ENCODE measurements around the gene RNU1-2.
"Not testable (repeated sequence)": the region's sequence is repeated elsewhere in the genome, so short reads cannot be mapped to it uniquely, and the experiment has no call there.

The RNU1-2 gene

DNA sequence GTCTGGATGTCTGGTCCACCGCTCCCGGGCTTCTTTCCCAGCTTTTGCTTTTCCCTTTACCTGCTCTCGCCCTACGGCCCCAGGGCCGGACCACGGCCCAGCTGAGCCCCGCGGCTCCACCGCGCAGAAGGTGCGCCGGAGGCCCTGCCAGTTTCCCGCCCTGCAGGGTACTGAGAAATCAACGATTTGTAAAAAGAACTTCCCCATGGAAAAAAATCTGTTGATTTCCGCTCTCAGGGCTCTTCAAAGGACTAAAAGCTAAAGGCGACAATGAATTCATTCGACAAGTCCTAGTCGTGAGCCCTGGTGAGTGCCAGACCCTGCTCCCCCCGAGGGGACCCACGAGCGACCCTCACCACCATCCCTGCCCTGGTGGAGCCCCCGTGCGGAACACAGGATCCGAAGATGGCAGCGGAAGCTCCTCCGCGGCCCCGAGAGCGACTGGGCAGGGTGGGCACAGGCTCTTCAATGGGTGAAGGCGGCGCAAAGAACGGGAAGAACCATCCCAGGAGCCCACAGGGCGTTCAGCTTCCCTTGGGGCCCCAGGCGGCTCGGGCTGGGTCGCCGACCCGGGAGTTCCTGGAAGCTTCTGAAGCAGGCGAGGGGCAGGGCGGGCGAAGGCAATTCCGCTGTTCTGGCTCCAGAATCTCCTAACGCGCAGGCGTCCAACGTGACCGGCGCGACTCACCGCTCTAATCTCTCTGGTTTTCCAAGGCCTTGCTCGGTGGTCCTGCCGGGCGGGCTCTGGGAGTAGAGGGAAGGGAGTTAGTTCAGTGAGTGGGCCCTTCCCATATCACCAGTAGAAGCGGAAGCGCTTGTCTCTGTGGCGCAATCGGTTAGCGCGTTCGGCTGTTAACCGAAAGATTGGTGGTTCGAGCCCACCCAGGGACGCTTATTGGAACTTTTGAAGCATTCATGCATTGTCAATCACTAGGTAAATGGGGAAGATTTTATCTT lies 6.6 kb upstream of the RNU1-2 start:
- DNase-seq: peak; percentile 93

DNA sequence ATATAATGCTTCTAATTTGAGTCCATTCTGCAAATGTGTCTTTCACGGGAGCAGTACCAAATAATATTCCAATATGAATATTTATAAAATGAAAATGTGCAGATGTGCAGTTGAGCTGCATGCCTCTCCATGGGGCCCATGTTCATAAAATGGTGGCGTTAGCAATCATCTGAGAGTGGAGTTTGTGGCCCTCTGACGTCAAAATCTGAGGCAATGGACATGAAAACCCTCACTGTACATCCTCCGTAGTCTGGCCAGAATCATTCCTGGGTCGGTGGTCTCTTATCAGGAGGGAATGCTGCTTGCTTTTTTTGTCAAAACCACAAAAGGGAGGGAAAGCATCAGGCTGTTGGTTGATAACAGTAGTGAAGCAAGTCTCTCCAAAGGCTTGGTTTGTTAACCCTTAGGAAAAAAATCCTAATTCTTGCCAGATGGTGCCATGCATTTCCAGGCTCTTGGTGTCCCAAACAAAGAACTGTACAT lies 5.2 kb upstream of the RNU1-2 start:
- DNase-seq: not testable (repeated sequence)

DNA sequence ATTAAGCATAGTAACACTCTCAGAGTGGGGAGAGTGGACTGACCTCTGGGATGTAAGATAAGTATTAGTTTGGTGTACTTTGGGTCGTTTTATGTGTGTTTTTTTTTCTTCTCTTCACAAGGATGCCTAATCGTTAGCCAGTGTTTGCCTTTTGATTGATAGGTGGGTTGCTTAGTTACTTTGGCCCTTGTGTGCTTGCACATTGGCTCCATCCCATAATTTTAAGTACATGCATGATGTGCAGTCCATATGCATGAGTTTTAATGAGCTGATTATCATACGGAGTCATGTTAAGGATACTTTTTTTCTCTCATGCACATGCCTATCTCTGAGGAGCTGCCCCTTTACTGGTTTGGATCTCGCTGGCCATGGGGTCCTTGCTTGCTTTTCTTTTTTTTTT lies 4.7 kb upstream of the RNU1-2 start:
- DNase-seq: not testable (repeated sequence)

DNA sequence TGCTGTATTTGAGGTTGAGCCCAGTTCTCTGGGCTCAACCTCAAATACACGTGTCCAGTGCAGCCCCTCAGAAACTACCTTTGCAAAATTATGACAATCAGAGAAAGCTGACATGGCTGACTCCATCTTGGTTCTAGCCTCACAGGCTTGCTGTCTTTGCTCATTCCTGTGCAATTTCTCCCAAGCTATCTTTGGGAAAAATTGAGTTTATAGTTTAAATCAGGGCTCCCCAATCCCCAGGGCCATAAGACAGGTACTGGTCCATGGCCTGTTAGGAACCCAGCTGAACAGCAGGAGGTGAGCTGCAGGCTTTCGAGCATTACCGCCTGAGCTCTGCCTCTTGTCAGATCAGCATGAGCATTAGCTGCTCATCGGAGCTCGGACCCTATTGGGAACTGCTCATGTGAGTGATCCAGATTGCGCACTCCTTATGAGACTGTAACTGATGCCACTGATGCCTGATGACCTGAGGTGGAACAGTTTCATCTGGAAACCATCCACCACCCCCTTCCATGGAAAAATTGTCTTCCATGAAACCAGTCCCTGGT lies 2.7 kb upstream of the RNU1-2 start:
- DNase-seq: not testable (repeated sequence)

DNA sequence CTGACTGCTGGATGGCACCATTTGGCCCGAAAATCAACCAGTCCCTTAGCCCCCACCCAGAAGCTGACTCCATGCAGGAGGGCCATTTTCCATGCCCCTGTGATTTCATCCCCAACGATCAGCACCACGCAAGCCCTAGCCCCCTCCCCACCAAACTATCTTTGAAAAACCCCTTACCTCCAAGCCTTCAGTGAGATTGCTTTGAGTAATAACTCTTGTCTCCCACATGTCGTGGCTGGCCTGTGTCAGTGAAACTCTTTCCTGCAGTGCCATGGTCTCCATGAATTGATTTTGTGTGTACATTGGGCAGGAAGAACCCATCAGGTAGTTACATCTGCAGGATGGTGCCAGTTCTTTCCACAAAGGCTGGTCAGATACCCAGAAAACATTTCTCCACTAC lies 2.0 kb upstream of the RNU1-2 start:
- DNase-seq: not testable (repeated sequence)

DNA sequence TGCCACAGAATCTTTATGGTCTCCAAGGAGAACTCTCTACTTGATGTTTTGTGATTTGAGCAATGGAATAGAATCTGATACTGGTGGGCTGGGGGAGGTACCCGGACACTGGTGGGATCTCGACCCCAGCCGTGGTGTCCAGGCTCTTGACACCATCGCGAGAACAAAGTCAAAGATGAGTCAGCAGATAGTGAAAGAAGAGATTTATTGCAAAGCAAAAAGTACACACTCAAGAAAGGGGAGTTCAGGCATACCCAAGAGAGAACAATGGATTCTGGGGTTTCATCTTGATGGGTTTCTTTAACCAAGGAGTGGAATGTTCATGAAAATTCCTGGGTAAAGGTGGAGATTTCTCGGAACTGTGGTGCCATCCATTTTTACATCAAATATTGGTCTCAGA lies 1.4 kb upstream of the RNU1-2 start:
- not testable (repeated sequence) for DNase-seq

DNA sequence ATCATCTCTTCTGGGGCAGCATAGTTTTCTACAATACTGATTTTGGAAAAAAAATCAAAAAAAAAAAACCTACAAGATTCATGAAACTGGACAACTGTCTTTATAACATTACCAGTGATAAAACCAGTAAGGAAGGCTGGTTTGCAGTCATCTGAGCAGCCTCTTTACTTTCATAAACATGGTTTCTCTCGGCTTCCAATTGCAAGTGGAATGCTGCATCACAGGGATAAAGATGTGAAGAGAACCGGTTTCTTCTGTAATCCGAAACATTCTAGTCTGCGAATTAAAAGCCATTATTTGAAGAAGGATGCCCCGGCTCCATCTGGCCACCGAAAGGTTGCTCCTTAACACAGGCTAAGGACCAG lies 565 bp upstream of the RNU1-2 start:
- peak; percentile 77 for DNase-seq

DNA sequence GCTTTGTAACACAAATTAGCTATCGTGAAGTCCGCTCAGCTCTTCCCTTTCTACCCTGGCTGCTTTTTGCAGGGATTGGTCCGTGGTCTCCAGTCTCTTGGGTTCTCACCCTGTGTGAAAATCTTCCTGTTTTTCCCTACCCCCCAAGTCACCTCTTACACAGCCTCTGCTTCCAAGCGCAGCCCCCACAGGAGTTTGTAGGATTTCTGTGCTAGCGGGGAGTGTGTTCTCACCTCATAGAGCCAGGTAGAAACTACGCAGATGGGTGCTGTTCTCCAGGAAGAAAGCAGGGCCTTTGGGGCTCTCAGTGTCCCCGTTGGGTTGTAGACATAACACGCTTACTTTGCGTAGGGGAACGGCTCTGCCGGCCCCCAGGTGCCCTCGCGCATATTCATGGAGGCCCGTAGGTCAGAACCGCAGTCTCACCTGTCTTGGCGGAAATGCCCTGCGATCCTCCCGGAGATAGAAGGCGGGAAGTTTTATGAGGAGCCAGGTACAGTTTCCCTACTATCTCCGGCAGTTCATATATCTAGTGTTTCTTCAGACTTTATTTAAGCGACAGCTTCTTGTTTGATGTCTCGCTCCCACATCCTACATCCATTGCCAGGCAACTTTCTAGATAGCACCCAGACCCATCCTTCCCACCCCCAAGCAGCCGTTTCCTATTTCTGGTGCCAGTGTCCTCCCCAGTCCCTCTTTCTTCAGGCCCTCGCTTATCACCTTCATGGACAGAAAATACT lies 706 bp downstream of the RNU1-2 start:
- peak; percentile 94 for DNase-seq

DNA sequence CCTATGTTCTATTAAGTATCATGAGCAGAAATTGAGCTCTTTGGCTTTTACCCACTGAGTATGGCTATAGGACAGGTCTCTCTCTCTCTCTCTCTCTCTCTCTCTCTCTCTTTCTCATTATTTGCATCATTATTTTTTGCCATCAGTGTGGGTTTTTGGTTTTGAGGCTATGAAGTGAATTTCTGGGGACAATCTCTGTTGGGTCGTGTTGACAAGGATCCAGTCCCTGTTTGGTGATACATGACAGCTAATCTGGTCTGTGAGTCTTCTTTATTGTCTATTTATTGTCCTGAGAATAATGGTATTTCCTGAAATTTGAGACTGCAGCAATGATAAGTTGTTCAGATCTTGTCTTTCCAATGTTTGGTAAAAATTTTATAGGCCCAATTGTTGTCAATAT lies 1.9 kb downstream of the RNU1-2 start:
- DNase-seq: not testable (repeated sequence)

DNA sequence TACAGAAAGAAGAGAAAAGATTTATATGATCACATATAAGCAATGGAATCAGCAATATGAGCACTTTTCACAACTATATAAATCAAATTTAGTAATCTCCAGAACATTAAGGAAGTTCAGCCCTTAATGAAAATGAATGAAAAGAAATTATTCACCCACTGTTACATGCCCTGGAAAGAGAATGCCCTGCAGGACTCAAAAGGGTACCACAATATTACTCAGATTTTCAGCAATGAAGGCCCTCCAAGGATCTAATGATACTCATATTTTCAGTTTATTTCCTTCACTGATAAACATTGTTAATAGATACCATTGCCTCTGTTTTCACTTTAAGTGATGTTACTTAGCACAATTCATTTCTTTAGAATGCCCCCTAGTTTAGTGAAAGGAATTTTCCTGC lies 2.5 kb downstream of the RNU1-2 start:
- not testable (repeated sequence) for DNase-seq

DNA sequence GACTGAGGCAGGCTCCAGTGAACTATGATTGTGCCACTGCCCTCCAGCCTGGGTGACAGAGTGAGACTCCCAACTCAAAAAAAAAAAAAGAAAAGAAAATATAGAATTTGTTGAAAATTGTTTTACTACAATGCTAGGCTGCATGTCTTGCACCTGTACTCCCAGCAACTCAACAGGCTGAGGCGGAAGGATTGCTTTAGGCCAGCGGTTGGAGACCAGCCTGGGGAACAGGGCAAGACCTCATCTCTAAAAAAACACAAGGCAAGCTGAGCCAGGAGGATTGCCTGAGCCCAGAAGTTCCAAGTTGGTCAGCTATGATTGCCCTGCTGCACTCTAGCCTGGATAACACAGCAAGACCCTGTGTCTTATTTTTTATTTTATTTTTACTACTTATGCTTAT lies 3.2 kb downstream of the RNU1-2 start:
- not testable (repeated sequence) for DNase-seq

DNA sequence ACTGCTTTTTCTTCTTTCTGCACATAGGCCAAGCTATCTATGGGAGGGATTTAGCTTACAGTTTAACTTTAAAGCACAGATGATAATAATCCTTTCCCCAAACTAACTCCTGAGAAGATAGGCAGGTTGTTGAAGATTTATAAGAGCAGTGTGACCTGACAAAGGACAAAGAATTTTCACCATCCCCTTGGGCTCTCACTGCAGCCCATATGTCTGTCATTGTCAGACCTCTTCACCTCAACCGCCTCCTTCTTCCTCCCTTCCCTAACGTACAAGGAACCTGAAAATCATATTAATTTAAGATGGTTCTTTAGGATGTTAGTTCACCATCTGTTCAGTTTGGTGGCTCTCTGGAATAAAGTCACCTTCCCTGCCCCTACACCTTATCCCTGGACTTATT lies 5.0 kb downstream of the RNU1-2 start:
- peak; percentile 64 for DNase-seq

DNA sequence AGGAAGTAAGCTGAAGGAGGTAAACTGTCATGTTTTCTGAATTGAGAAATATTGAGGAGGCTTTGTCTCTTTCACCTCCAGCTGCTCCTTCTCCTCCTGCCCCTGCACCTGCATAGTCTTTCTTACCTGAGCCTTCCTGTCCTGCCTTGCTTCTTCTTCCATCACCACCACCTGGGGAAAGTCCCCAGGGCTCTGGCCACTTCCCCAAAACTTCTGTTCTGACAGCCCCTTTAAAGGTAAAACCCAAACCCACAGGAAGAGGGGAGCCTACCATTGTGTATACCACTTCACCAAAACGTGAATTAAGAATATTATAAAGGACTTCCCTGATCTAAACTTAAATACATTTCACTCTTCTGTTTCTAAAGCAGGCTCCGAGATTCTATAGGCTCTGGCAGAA lies 5.6 kb downstream of the RNU1-2 start:
- DNase-seq: not testable (repeated sequence)

DNA sequence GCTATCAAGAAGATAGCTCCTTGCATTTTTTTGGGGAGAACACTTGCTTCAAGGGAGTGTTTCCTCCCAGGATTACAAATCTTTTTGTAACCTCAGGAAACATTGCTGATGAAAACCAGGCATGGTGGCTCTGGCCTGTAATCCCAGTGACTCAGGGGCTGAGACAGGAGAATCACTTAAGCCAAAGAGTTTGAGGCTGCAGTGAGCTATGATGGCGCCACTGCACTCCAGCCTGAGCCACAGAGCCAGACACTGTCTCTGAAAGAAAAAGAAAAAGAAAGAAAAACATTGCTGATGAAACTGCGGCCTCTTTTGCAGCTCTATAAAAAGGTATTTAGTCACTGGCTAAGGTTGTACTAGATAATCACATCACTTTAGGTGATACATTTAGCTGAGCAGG lies 7.3 kb downstream of the RNU1-2 start:
- no peak for DNase-seq

DNA sequence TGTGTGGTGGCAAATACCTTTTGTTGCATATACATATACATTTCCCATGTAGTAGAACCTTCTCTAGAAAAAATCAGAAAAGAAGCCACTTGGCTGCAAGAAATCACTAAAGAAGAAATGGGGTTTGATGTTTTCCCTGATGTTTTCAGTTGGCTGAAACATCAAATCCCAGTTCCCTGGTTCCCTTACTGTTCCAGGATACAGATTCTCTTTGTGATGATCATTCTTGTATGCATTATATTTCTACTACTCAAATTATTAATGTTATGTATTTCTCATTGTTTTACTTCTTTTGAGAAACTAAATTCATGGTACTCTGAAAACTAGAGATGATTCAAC lies 7.6 kb downstream of the RNU1-2 start:
- DNase-seq: peak; percentile 89

DNA sequence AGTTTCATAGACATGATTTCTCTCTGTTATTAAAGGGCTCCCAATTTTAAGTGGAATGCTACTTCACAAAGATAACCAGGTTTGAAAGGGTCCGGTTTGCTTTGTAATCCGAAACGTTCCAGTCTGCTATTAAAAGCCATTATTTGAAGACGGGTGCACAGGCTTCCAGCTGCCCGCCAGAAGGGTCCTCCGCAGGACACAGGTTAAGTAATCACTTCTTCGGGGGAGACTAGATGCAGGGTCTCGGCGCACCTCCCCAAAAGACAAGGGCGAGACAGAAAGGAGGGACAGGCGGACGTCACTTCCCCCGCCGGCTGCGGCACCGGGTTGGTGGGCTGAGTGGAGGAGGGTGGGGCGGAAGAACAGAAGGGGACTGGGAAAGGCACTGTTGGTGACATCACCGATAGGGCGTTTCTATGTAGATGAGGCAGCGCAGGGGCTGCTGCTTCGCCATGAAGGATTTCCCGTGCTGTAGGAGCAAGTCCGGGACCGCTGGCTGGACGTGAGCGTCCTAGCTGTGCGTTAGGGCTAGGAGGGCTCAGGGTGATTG lies 8.9 kb downstream of the RNU1-2 start:
- DNase-seq: peak; percentile 100

DNA sequence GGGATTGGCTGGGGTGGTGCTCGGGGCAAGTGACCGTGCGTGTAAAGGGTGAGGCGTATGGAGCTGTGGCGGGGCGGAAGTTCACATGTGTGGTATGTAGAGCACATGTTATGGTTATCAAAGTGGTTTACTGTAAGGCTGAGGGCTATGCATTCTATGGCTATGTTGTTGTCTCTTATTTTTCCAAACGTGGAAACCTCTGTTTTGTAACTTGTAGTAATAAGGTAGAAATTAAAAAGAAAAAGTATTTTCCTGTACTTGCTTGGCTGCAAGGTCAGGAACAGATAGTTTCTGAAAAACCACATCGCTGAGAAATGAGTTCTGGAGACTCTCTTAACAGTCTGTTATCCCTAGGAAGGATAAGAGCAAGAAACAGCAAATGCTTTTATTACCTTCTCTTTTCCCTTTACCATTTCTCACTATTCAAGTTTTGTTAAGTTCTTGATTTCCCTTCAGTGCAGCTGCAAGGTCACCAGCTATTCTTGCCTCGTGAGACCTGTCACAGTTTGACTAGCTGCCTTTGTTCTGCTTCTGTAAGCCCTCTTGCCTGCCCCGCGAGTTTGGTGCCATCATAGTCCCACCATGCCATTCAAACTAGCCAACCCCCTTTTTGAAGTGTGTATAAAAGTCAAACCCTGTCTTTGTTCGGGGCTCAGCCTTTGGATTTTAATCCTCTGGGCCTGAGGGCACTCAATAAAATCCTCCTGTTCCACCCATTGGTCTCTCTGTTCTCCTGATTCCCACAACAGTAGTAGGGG lies 9.5 kb downstream of the RNU1-2 start:
- peak; percentile 100 for DNase-seq

DNA sequence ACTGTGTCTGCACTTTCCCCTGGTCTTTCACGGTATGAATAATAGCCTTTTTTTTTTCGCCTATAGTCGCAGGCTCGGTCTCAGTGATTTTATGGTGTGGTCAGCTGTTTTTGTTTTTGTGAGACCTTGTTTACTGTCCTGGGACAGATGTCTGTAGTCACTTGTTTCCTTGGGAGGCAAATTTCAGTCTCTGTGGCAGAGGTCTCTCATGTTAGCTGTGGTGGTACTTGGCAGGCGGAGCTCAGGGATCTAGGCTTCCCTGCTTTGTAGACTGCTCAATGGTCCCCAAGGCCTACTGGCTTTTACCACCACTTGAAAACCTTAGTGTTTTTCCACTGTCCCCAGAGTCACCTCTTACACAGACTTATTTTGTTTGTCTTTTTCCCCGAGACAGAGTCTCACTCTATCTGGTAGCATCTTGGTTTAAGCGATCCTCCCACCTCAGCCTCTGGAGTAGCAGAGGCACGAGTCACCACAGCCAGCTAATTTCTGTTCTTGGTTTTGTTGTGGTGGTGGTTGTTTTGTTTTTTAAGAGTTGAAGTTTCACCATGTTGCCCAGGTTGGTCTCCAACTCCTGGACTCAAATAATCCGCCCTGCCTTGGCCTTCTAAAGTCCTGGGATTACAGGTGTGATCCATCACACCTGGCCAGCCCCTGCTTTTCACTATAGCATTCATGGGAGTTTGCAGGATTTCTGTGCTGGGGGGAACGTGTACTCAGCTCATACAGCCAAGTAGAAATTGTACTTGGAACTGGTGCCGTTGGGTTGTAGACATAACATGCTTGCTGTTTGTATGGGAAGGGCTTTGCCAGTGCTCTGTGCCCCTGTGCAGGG lies 10.3 kb downstream of the RNU1-2 start:
- DNase-seq: no peak

DNA sequence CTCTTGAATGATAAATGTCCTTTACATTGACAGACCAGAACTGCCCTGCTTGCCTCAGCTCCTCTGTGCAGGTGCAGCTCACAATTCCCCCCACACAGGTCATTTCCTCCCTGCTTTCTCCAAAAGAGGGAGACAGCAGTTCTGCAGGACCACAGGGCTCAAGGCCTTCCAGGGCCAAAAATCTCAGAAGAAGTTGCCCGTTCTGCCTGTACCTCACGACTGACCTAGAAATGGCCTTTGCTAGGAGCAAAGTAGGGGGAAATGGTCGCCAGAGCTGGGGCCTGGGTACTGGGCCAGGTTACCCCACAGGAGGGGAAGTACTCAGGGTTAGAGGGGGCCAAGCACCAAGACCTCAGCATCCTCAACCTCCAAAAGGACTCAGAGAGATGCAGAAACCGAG lies 11.1 kb downstream of the RNU1-2 start:
- no peak for DNase-seq

DNA sequence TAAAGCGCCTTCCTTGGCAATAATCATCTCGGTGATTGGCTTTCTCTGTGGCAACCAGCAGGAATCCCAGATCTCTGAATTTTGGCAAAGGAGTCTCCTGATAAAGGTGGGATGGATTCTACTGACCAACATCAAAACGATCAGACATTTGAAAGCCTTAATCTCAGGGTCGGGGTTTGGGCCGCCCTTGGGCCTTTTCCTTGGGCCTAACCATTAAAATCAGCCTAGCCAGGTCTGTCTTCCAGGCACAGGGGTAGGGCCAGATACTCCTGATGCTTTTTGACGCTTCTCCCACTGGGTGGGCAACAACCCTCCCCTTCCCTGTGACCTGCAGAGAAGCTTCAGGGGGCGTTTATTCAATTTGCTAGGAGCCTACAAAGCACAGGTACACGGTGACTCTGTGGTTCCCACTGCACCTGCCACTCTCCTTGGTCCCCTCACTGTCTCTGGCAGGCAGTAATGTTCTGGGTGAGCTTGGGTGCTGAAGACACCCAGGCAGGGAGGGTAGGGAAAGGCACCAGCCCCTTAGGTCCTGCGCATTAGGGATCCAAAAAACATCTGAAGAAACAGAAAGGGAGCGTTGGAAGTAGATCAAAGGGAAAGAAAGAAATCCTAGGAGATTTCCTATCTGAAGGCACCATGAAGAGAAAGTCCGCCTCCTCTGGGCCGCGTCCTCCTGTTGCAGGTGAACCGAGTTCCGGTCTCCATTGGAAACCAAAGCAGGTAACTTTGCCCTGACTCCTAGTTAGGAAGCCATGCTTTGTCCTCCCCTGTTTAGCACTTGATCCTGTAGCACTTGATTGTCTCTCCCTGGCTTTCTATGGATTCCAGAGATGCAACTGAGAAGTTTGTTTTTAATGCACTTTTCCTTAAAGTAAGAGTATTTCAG lies 12.3 kb downstream of the RNU1-2 start:
- DNase-seq: no peak

Measured in DMS79 treated with DMSO at 0.1 percent for 48 hours (cell line).